ENCODE data around the gene RAB6D. TPM values are rescaled to one million over a fixed set of nuclear protein-coding genes. Genes with fewer than 3 reads are reported as not detected.

Gene RAB6D
- total RNA-seq, 1 experiment from 2014 or later = not detected

DNA sequence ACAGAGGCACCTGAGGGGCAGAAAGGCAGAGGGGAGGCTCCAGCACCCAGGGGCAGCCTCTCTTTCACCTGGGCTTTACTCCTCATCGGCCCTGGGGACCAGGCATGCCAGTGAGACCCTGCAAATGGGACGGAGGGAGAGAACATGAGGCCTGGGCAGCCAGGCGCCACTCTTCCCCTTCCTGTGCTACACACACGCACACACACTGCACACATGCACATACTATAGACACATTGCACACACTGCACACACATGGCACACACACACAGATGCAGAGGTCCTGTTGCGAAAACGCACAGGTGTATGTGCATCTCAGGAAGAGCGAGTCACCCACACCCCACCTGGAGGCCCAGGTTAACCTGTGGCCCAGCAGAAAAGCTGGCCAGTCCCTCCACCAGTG, 3.4 kb upstream of the RAB6D start:
- Histone ChIP-seq H4K5ac (ENCODE audit: insufficient read length, low read depth, low read length) (no peak overlapping the region), H3K23me2 (ENCODE audit: insufficient read length, low read depth, low read length, poor library complexity, severe bottlenecking) (no peaks in the 10 kb centered on the region), H3K4ac (ENCODE audit: low read depth, low read length) (no peak overlapping the region), H3K56ac (ENCODE audit: insufficient read length, low read depth, low read length) (no peak overlapping the region), H2BK5ac (ENCODE audit: insufficient read length, low read length) (no peak overlapping the region), H3K23ac (ENCODE audit: insufficient read length, low read depth, low read length) (no peak overlapping the region), H2BK20ac (ENCODE audit: low read depth, low read length, poor library complexity, severe bottlenecking) (no peak overlapping the region), H2BK12ac (ENCODE audit: insufficient read length, low read depth, low read length) (no peak overlapping the region), H2BK120ac (ENCODE audit: low read depth, low read length, poor library complexity, severe bottlenecking) (no peak overlapping the region), H3K27ac (ENCODE audit: insufficient read length, low read depth, low read length) (no peak overlapping the region), H3K4me1 (ENCODE audit: insufficient read depth, low read length) (no peaks in the 10 kb centered on the region), H3K18ac (ENCODE audit: insufficient read length, low read depth, low read length) (peak overlapping the region; percentile 14), H3K27me3 (ENCODE audit: insufficient read depth, low read length) (peaks cover 3% of the 10 kb centered on the region; the same call in 1 of the 2 replicates), H3K79me1 (ENCODE audit: insufficient read depth, low read depth, low read length, poor library complexity, severe bottlenecking) (no peaks in the 10 kb centered on the region), H3K79me2 (ENCODE audit: insufficient read depth, low read length) (no peaks in the 10 kb centered on the region), H4K91ac (ENCODE audit: insufficient read length, low read depth, low read length) (no peak overlapping the region), H4K20me1 (ENCODE audit: control insufficient read depth, insufficient read depth, insufficient read length) (no peaks in the 10 kb centered on the region), H3T11ph (ENCODE audit: low read length) (no peak overlapping the region), H3K4me2 (ENCODE audit: insufficient read depth, insufficient read length, low read length) (no peak overlapping the region), H4K8ac (replicated peaks; ENCODE audit: insufficient read length, low read depth, low read length) (no peak overlapping the region), H2AK5ac (ENCODE audit: insufficient read length, low read length) (no peak overlapping the region), H3K14ac (ENCODE audit: insufficient read depth, low read length) (no peak overlapping the region), H2BK15ac (ENCODE audit: low read depth, low read length) (no peak overlapping the region), H3K9me3 (ENCODE audit: control insufficient read depth, low read depth, low read length) (no peaks in the 10 kb centered on the region), H2AFZ (ENCODE audit: low read length) (no peak overlapping the region), H3K9ac (ENCODE audit: extremely low read depth, insufficient read length, low read length) (no peak overlapping the region)
- H3K27me3 Mint-ChIP-seq (ENCODE audit: low read depth) = peaks cover 39% of the 10 kb centered on the region
- no peaks in the 10 kb centered on the region for H3K36me3 Mint-ChIP-seq (ENCODE audit: insufficient read depth in 1 of 3, low read depth in 3 of 3)
- WGBS (ENCODE audit: extremely low coverage, insufficient read length, low lambda C conversion rate) = no CpG with 5 or more reads among the region's 7 CpGs
- no peak overlapping the region for H3K27ac Mint-ChIP-seq
- peaks cover 2 to 8% of the 10 kb centered on the region in 2 experiments for H3K4me1 Mint-ChIP-seq
- no peaks in the 10 kb centered on the region; a peak in 1 of 5 replicates for H3K9me3 Mint-ChIP-seq
- TF ChIP-seq, protein P1, sequence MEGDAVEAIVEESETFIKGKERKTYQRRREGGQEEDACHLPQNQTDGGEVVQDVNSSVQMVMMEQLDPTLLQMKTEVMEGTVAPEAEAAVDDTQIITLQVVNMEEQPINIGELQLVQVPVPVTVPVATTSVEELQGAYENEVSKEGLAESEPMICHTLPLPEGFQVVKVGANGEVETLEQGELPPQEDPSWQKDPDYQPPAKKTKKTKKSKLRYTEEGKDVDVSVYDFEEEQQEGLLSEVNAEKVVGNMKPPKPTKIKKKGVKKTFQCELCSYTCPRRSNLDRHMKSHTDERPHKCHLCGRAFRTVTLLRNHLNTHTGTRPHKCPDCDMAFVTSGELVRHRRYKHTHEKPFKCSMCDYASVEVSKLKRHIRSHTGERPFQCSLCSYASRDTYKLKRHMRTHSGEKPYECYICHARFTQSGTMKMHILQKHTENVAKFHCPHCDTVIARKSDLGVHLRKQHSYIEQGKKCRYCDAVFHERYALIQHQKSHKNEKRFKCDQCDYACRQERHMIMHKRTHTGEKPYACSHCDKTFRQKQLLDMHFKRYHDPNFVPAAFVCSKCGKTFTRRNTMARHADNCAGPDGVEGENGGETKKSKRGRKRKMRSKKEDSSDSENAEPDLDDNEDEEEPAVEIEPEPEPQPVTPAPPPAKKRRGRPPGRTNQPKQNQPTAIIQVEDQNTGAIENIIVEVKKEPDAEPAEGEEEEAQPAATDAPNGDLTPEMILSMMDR (conservative IDR thresholded peaks at IDR 0.05) = no peak
- no peak for DNase-seq
- no peak overlapping the region for H3K4me3 Mint-ChIP-seq

Measured in H9 (cell line).